Thyroid gland (tissue), 4 donors: Measurements from ENCODE around the gene PEX10.

Experiments used
- POLR2A ChIP-seq, 2 donors: fragments of 450-650 bp; IDR thresholded peaks; one replicate each; pipeline ENCODE4 v1.6.1; 2017; ENCODE audit warnings: antibody characterized with exemption in 2 of 2, mild to moderate bottlenecking in 2 of 2, moderate library complexity in 1 of 2
- TF ChIP-seq, protein P1 (sequence below), 6 experiments: fragments of 200-600 bp in 3 of 6; fragments of 450-650 bp in 3 of 6; sonication (generic) in 3 of 6; IDR thresholded peaks; one replicate each; pipeline ENCODE4 v1.5.1; 2016 to 2019; ENCODE audit warnings: antibody characterized with exemption in 6 of 6, mild to moderate bottlenecking in 2 of 6, inconsistent platforms in 1 of 6, moderate library complexity in 1 of 6

DNA sequence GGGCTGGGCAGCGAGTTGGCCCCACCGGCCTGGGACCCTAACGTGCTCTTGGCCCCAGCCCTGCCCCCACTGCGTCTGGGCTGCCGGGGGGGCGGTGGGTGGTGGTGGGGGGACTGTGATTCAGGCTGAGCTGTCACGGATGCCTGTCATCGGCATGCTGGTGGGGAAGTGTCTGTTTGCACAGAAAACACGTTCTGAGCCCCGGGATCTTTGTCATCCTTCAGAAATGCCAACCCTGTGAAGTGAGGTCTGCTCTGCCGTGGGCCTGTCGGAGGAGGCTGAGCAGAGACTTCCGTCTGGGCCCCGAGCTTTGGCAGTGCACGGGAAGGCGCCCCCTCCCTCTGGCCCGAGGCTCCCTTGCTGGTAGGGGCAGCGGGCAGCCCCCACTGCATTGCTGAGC, 39.4 kb upstream of the PEX10 start:
- TF ChIP-seq, protein P1, sequence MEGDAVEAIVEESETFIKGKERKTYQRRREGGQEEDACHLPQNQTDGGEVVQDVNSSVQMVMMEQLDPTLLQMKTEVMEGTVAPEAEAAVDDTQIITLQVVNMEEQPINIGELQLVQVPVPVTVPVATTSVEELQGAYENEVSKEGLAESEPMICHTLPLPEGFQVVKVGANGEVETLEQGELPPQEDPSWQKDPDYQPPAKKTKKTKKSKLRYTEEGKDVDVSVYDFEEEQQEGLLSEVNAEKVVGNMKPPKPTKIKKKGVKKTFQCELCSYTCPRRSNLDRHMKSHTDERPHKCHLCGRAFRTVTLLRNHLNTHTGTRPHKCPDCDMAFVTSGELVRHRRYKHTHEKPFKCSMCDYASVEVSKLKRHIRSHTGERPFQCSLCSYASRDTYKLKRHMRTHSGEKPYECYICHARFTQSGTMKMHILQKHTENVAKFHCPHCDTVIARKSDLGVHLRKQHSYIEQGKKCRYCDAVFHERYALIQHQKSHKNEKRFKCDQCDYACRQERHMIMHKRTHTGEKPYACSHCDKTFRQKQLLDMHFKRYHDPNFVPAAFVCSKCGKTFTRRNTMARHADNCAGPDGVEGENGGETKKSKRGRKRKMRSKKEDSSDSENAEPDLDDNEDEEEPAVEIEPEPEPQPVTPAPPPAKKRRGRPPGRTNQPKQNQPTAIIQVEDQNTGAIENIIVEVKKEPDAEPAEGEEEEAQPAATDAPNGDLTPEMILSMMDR (IDR thresholded peaks at IDR 0.05): no peak
- no peak for TF ChIP-seq POLR2A (IDR thresholded peaks at IDR 0.05)
